ENCODE results near the gene BCAS4.
"Not testable (repeated sequence)": the region's sequence is repeated elsewhere in the genome, so short reads cannot be mapped to it uniquely, and the experiment has no call there.

BCAS4 gene

DNA sequence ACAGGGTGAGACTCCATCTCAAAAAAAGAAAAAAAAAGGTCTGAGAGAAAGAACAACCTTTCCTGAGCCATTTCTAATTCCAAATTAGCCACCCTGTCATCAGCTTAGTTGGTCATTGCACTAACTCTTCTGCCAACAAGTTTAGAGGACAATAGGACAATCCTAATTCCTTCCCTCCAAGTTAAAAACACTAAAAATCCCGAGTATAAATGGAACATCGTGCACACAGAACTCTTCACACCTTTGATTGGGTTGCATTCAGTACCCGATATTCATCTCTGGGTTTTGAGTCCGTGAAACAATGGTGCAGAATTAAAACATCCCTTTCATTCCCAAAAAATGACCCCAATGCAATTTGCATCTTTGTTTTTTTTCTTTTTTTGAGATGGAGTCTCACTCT lies 40.4 kb upstream of the BCAS4 start:
- no peak overlapping the region for H3K4me3 ChIP-seq (ENCODE audit: low read depth, low read length)
- TF ChIP-seq, protein P1, sequence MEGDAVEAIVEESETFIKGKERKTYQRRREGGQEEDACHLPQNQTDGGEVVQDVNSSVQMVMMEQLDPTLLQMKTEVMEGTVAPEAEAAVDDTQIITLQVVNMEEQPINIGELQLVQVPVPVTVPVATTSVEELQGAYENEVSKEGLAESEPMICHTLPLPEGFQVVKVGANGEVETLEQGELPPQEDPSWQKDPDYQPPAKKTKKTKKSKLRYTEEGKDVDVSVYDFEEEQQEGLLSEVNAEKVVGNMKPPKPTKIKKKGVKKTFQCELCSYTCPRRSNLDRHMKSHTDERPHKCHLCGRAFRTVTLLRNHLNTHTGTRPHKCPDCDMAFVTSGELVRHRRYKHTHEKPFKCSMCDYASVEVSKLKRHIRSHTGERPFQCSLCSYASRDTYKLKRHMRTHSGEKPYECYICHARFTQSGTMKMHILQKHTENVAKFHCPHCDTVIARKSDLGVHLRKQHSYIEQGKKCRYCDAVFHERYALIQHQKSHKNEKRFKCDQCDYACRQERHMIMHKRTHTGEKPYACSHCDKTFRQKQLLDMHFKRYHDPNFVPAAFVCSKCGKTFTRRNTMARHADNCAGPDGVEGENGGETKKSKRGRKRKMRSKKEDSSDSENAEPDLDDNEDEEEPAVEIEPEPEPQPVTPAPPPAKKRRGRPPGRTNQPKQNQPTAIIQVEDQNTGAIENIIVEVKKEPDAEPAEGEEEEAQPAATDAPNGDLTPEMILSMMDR (IDR thresholded peaks at IDR 0.05; ENCODE audit: borderline replicate concordance, insufficient read depth, low read depth, low read length), result no peak

DNA sequence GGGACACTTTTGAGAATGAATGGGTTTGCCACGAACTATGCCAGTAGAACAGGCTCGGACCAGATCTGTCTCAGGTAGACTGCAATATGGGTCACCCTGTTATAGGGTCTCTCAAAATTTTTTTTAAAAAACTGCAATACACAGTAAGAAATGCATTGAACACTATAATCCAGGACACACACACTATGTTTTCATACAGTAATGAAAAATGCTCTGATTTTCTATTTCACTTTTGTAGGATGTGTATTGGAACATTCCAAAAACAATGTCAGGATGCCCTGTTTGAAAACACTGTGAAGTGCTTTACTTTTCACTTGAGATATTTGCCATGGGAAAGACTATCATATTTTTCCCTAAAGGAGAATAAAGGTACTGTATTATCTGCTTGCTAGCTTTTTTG lies 38.4 kb upstream of the BCAS4 start:
- TF ChIP-seq, protein P1 (IDR thresholded peaks at IDR 0.05; ENCODE audit: borderline replicate concordance, insufficient read depth, low read depth, low read length), result no peak
- no peak overlapping the region for H3K4me3 ChIP-seq (ENCODE audit: low read depth, low read length)

DNA sequence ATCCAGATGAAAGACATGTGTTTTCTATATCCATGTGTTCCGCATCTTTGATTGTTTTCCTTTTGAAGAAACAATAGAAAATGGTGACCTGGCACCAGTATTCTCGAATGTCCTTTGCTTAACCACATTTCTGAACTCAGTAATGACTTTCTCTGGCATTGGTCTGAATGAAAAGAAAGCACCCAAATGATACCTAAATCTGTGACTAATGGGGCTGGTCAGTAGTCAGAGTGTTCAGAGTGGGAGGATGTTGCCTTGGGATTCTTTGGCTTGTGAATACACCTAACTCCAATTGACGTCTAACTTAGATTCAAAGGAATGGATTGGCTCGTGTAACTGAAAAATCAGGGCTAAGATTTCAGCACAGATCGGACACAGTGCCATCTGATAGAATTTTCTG lies 36.4 kb upstream of the BCAS4 start:
- H3K4me3 ChIP-seq (ENCODE audit: low read depth, low read length), result no peak overlapping the region
- TF ChIP-seq, protein P1 (IDR thresholded peaks at IDR 0.05; ENCODE audit: borderline replicate concordance, insufficient read depth, low read depth, low read length), result no peak

DNA sequence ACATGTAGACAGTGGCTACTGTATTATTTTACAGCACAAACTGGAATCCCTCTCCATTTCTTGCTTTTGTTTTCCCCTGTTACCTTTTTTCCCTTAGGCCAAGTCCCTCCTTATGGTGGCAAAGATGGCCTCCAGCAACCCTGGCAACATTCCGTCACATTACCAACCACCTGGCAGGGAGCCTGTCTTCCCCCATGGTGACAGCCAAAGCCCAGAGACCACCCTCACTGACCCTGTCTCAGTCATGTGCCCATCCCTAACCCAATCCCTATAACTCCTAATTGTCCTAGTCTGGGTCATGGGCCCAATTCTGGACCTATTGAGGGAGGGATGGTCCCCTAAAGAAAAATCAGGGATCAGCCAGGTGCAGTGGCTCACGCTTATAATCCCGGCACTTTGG lies 35.9 kb upstream of the BCAS4 start:
- no peak overlapping the region for H3K4me3 ChIP-seq (ENCODE audit: low read depth, low read length)
- TF ChIP-seq, protein P1 (IDR thresholded peaks at IDR 0.05; ENCODE audit: borderline replicate concordance, insufficient read depth, low read depth, low read length), result no peak

DNA sequence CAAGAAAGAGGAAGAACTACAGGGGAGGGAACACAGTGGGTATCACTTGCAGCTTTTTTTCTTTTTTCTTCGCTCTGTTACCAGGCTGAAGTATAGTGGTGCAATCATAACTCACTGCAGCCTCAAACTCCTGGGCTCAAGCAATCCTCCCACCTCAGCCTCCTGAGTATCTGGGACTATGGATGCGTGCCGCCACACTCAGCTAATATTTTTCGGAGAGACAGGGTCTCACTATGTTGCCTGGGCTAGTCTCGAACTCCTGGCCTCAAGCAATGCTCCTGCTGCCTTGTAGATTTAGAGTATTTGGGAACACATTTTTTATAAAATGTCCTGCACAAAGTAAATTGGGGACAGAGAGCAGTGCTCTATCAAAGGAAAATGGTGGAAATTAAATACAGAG lies 35.2 kb upstream of the BCAS4 start:
- TF ChIP-seq, protein P1 (IDR thresholded peaks at IDR 0.05; ENCODE audit: borderline replicate concordance, insufficient read depth, low read depth, low read length), result no peak
- no peak overlapping the region for H3K4me3 ChIP-seq (ENCODE audit: low read depth, low read length)

DNA sequence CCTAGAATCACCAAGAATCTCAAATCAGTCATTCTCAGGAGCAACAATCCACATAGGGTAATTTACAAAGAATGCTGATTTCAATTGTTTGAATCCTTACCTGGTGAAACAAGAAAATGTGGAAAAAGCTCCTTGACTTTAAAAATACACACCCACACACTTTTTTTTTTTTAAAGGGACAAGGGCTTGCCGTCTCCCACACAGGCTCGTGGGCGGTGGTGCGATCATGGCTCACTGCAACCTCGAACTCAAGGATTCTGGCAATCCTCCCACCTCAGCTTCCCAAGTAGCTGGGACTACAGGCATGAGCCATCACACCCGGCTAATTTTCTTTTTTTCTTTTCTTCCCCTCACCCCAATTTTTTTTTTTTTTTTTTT lies 32.8 kb upstream of the BCAS4 start:
- TF ChIP-seq, protein P1 (IDR thresholded peaks at IDR 0.05; ENCODE audit: borderline replicate concordance, insufficient read depth, low read depth, low read length), result no peak
- H3K4me3 ChIP-seq (ENCODE audit: low read depth, low read length), result no peak overlapping the region

DNA sequence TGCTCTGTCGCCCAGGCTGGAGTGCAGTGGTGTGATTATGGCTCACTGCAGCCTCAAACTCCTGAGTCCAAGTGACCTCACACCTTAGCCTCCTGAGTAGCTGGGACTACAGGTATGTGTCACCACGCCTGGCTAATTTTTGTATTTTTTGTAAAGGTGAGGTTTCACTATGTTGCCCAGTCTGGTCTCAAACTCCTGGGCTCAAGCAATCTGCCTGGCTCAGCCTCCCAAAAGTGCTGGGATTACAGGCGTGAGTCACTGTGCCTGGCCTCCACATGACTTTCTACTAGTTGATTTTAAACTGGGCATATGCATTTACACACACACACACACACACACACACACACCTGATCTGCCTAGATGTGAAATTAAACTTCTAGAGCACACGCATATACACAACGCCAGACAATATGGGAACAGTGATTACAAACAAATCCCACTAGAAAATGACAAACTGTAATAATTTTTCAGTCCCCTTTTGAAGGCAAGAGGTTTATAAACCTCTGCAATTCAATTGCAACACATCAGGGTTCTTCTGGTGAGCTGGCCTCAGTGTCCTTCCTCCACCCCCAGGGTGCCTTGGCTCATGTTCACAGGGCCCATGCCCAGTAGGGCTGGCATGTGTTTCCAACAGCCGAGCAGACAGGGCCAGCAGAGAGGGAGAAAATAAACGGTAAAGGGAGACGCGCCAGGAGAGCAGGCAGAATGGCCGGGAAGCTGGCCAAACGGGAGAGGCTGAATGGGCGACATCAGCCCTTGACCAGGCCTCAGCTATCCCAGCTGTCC lies 32.2 kb upstream of the BCAS4 start:
- TF ChIP-seq, protein P1 (IDR thresholded peaks at IDR 0.05; ENCODE audit: borderline replicate concordance, insufficient read depth, low read depth, low read length), result no peak
- H3K4me3 ChIP-seq (ENCODE audit: low read depth, low read length), result no peak overlapping the region

DNA sequence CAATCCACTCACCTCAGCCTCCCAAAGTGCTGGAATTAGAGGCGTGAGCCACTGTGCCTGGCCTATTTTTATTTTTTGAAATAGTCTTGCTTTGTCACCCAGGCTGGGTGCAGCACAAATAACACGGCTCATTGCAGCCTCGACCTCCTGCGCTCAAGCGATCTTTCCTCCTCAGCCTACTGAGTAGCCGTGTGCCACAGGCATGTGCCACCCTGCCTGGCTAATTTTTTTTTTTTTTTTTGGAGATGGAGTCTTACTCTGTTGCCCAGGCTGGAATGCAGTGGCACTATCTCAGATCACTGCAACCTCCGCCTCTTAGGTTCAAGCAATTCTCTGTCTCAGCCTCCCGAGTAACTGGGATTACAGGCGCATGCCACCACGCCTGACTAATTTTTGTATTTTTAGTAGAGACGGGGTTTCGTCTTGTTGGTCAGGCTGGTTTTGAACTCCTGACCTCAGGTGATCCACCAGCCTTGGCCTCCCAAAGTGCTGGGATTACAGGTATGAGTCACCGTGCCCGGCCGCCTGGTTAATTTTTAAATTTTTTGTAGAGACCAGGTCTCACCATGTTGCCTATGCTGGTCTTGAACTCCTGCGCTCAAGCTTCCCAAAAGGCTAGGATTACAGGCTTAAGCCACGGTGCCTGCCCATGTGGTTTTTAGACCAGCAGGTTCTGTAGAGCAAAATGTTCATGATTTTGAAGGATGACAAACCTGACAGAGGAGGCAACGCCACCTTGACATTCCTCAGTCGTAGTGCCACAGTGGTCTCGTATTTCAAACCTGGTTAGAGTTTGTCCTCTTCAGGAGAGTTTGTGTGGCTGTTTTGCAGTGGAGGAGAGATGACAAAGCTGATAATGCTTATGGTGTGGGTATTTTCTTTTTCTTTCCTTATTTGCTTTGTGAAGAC lies 31.1 kb upstream of the BCAS4 start:
- H3K4me3 ChIP-seq (ENCODE audit: low read depth, low read length), result not testable (repeated sequence)

DNA sequence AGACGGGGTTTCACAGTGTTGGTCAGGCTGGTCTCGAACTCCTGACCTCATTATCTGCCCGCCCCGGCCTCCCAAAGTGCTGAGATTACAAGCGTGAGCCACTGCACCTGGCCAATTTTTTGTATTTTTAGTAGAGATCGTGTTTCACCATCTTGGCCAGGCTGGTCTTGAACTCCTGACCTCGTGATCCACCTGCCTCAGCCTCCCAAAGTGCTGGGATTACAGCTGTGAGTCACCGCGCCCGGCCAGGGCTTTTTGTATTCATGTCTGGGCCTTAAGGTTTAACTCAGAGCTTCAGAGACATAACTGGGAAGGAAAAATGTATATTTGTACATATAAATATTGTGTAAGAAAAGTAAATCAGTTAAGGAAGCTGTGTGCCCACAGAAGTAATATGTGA lies 29.6 kb upstream of the BCAS4 start:
- not testable (repeated sequence) for H3K4me3 ChIP-seq (ENCODE audit: low read depth, low read length)

All from GM12875 (cell line).